ENCODE results near the gene MAPK6. TPM values are rescaled to one million over a fixed set of nuclear protein-coding genes. Genes with fewer than 3 reads are reported as not detected.
"Not testable (repeated sequence)": the region's sequence is repeated elsewhere in the genome, so short reads cannot be mapped to it uniquely, and the experiment has no call there.

The MAPK6 gene
- total RNA-seq, 2 experiments from 2014 or later: 48.5 to 49.8 TPM

GRCh38 chr15:52052066-52052935, 33.3 kb downstream of the MAPK6 start:
- Mint-ChIP-seq H3K27me3 (no peaks in the 10 kb centered on the region), H3K27ac (no peak overlapping the region), H3K4me1 (ENCODE audit: low read depth) (peaks cover 12% of the 10 kb centered on the region), H3K9me3 (no peaks in the 10 kb centered on the region), H3K4me3 (no peak overlapping the region), H3K36me3 (ENCODE audit: low read depth) (peaks cover 50% of the 10 kb centered on the region)
- peaks cover 41% of the 10 kb centered on the region for H3K36me3 ChIP-seq (ENCODE audit: insufficient read depth, low read length)
- no peaks in the 10 kb centered on the region for H3K9me3 ChIP-seq (ENCODE audit: control insufficient read depth in 1 of 2, insufficient read depth in 1 of 2, low read length in 2 of 2)
- no peak overlapping the region for H3K27ac ChIP-seq (ENCODE audit: low read depth in 1 of 2, low read length in 2 of 2)
- DNase-seq (peak in 1 of 14 experiments; percentile 13), ATAC-seq (ENCODE audit: poor library complexity) (no peak)
- H3K4me1 ChIP-seq (ENCODE audit: insufficient read depth, low read length): no peaks in the 10 kb centered on the region
- ChIA-PET POLR2A (interaction anchor here (0.7 to 0.8 kb wide), 2 partner anchors 14 to 32 kb away, joined by 3 read pairs; no protein-coding TSS in a partner anchor), CTCF (interaction anchor here (0.7 kb wide), 2 partner anchors 19 to 1474 kb away, joined by 3 read pairs; no protein-coding TSS in a partner anchor)
- intact Hi-C loops (cut with DNase I, micrococcal nuclease): no loop called here
- H3K27me3 ChIP-seq (ENCODE audit: control insufficient read depth in 1 of 2, insufficient read depth in 2 of 2, low read length in 2 of 2): no peaks in the 10 kb centered on the region
- TF ChIP-seq, protein P1, sequence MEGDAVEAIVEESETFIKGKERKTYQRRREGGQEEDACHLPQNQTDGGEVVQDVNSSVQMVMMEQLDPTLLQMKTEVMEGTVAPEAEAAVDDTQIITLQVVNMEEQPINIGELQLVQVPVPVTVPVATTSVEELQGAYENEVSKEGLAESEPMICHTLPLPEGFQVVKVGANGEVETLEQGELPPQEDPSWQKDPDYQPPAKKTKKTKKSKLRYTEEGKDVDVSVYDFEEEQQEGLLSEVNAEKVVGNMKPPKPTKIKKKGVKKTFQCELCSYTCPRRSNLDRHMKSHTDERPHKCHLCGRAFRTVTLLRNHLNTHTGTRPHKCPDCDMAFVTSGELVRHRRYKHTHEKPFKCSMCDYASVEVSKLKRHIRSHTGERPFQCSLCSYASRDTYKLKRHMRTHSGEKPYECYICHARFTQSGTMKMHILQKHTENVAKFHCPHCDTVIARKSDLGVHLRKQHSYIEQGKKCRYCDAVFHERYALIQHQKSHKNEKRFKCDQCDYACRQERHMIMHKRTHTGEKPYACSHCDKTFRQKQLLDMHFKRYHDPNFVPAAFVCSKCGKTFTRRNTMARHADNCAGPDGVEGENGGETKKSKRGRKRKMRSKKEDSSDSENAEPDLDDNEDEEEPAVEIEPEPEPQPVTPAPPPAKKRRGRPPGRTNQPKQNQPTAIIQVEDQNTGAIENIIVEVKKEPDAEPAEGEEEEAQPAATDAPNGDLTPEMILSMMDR (IDR thresholded peaks at IDR 0.05): no peak
- no peak overlapping the region for H3K4me3 ChIP-seq (ENCODE audit: low read length)

DNA sequence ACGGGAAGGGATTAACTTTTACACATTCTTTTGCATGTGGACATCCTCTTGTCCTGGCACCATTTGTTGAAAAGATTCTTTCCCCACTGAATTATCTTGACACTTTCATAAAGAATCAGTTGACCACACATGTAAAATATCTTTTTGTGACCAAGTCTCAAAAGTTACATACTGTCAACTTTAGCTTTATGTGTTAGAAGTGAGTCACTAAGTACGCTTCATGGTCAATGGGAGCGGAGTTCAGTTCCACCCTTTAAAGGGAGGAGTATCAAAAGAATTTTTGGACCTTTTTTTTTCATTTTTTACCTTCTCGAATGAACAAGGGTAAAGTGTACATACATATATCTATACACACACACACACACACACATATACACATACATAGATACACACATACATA, 35.4 kb downstream of the MAPK6 start:
- Mint-ChIP-seq H3K27me3 (no peaks in the 10 kb centered on the region), H3K27ac (no peak overlapping the region), H3K4me1 (ENCODE audit: low read depth) (no peaks in the 10 kb centered on the region), H3K4me3 (no peak overlapping the region), H3K36me3 (ENCODE audit: low read depth) (peaks cover 45% of the 10 kb centered on the region), H3K9me3 (no peaks in the 10 kb centered on the region)
- no peak for DNase-seq
- ChIA-PET CTCF (no interaction called here), POLR2A (no interaction called here)
- TF ChIP-seq, protein P1 (IDR thresholded peaks at IDR 0.05): no peak
- intact Hi-C loops (cut with DNase I, micrococcal nuclease): no loop called here
- Histone ChIP-seq H3K4me3 (ENCODE audit: low read length) (no peak overlapping the region), H3K36me3 (ENCODE audit: insufficient read depth, low read length) (peaks cover 47% of the 10 kb centered on the region), H3K9me3 (ENCODE audit: control insufficient read depth in 1 of 2, insufficient read depth in 1 of 2, low read length in 2 of 2) (no peaks in the 10 kb centered on the region), H3K27ac (ENCODE audit: low read depth in 1 of 2, low read length in 2 of 2) (no peak overlapping the region), H3K27me3 (ENCODE audit: control insufficient read depth in 1 of 2, insufficient read depth in 2 of 2, low read length in 2 of 2) (no peaks in the 10 kb centered on the region), H3K4me1 (ENCODE audit: insufficient read depth, low read length) (no peaks in the 10 kb centered on the region)
- no peak for ATAC-seq (ENCODE audit: poor library complexity)

DNA sequence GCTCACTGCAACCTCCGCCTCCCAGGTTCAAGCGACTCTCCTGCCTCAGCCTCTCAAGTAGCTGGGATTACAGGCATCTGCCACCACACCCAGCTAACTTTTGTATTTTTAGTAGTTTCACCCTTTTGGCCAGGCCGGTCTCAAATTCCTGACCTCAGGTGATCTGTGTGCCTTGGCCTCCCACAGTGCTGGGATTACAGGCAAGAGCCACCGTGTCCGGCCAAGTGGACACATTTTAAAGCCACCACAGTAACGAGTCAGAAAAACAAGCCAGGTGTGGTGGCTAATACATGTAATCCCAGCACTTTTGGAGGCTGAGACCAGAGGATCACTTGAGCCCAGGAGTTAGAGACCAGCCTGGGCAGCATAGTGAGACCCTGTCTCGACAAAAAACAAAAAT, 35.8 kb downstream of the MAPK6 start:
- POLR2A ChIA-PET; H3K9me3 ChIP-seq (ENCODE audit: control insufficient read depth in 1 of 2, insufficient read depth in 1 of 2, low read length in 2 of 2); H3K27ac ChIP-seq (ENCODE audit: low read depth in 1 of 2, low read length in 2 of 2); CTCF ChIA-PET; H3K4me3 Mint-ChIP-seq; ATAC-seq (ENCODE audit: poor library complexity); H3K4me1 Mint-ChIP-seq (ENCODE audit: low read depth); H3K27me3 ChIP-seq (ENCODE audit: control insufficient read depth in 1 of 2, insufficient read depth in 2 of 2, low read length in 2 of 2); H3K27me3 Mint-ChIP-seq; DNase-seq; H3K27ac Mint-ChIP-seq; intact Hi-C loops (cut with DNase I, micrococcal nuclease); H3K4me3 ChIP-seq (ENCODE audit: low read length); H3K4me1 ChIP-seq (ENCODE audit: insufficient read depth, low read length); H3K9me3 Mint-ChIP-seq: not testable (repeated sequence)
- peaks cover 47% of the 10 kb centered on the region for H3K36me3 Mint-ChIP-seq (ENCODE audit: low read depth)
- peaks cover 52% of the 10 kb centered on the region for H3K36me3 ChIP-seq (ENCODE audit: insufficient read depth, low read length)
